Smooth muscle cell (in vitro differentiated cells): ENCODE data around the gene CCDC74A. TPM values are rescaled to one million over a fixed set of nuclear protein-coding genes. Genes with fewer than 3 reads are reported as not detected.
"Not testable (repeated sequence)": the region's sequence is repeated elsewhere in the genome, so short reads cannot be mapped to it uniquely, and the experiment has no call there.

Experiments used
- DNase-seq: peaks from one replicate; lab custom pipeline; 2025; ENCODE audit not compliant: unreplicated experiment; lab: John Stamatoyannopoulos, UW
- H2AFZ ChIP-seq: fragments of 200-600 bp; sonication (generic); 2 replicates; pipeline ENCODE4 v1.6.0; 2016; ENCODE audit warnings: antibody characterized with exemption, low read depth, mild to moderate bottlenecking
- H3F3A ChIP-seq: fragments of 200-600 bp; sonication (generic); 2 replicates; pipeline ENCODE4 v1.6.0; 2017; ENCODE audit warnings: antibody characterized with exemption, low read depth
- H3K27ac ChIP-seq: fragments of 200-600 bp; sonication (generic); 2 replicates; pipeline ENCODE4 v1.5.1; 2016; ENCODE audit warnings: low read depth, mild to moderate bottlenecking
- H3K27me3 ChIP-seq: fragments of 200-600 bp; sonication (generic); 2 replicates; pipeline ENCODE4 v1.6.1; 2016; ENCODE audit warnings: low read depth, mild to moderate bottlenecking
- H3K36me3 ChIP-seq: fragments of 200-600 bp; sonication (generic); 2 replicates; pipeline ENCODE4 v1.5.1; 2016; ENCODE audit warnings: low read depth
- H3K4me1 ChIP-seq: fragments of 200-600 bp; sonication (generic); 2 replicates; pipeline ENCODE4 v1.5.1; 2016; ENCODE audit warnings: low read depth
- H3K4me2 ChIP-seq: fragments of 200-600 bp; sonication (generic); 2 replicates; pipeline ENCODE4 v1.6.0; 2016; ENCODE audit warnings: mild to moderate bottlenecking
- H3K4me3 ChIP-seq: fragments of 200-600 bp; sonication (generic); 2 replicates; pipeline ENCODE4 v1.5.1; 2016; ENCODE audit warnings: mild to moderate bottlenecking
- H3K79me2 ChIP-seq: fragments of 200-600 bp; sonication (generic); 2 replicates; pipeline ENCODE4 v1.6.0; 2016; ENCODE audit warnings: low read depth, mild to moderate bottlenecking
- H3K9ac ChIP-seq: fragments of 200-600 bp; sonication (generic); 2 replicates; pipeline ENCODE4 v1.6.0; 2016; ENCODE audit warnings: low read depth
- H3K9me3 ChIP-seq: fragments of 200-600 bp; sonication (generic); replicated peaks from 2 replicates; pipeline ENCODE4 v1.5.1; 2016; ENCODE audit warnings: low read depth
- H4K20me1 ChIP-seq: fragments of 200-600 bp; sonication (generic); 2 replicates; pipeline ENCODE4 v1.6.0; 2016; ENCODE audit warnings: low read depth
- CTCF ChIP-seq: fragments of 200-600 bp; sonication (generic); IDR thresholded peaks from 2 replicates; pipeline ENCODE4 v1.5.1; 2017; ENCODE audit warnings: borderline replicate concordance, mild to moderate bottlenecking, antibody characterized with exemption; ENCODE audit not compliant: insufficient read depth, poor library complexity, severe bottlenecking
- WGBS: methylation state at CpG from one replicate; pipeline ENCODE4 v1.1.7; 2016; ENCODE audit warnings: low lambda C conversion rate; 5-methylcytosine and 5-hydroxymethylcytosine counted together
- polyA plus RNA-seq: library from polyadenylated mRNA; unstranded; fragments of >200 nt; fragmentation: Nextera tagmentation; extraction: Ambion mirVana; gene quantifications from 2 replicates; pipeline ENCODE4 v1.2.1, GENCODE V29; 2016
- total RNA-seq: library from RNA; depleted of rRNA; stranded (reverse); fragments of >200 nt; gene quantifications from 2 replicates; pipeline ENCODE4 v1.2.3, GENCODE V29; 2014

Gene CCDC74A
- total and polyA plus RNA-seq, 2 experiments from 2014 or later = 18.1 to 37.2 TPM

- not testable (repeated sequence) for H2AFZ ChIP-seq, H3K9me3 ChIP-seq, H3K4me3 ChIP-seq, H3K4me2 ChIP-seq, DNase-seq, H3K79me2 ChIP-seq, H3K27me3 ChIP-seq, H3K36me3 ChIP-seq, H3K4me1 ChIP-seq, H4K20me1 ChIP-seq, H3K9ac ChIP-seq, H3F3A ChIP-seq
- WGBS = 86% methylated on average over 13 of the region's 13 CpGs
- H3K27ac ChIP-seq = peak overlapping the region; percentile 5
These were observed 11.2 kb downstream of the CCDC74A start for GRCh38 chr2:131538856-131539255.

GRCh38 chr2:131542438-131543384, 15.0 kb downstream of the CCDC74A start:
- DNase-seq = no peak
- Histone ChIP-seq H3F3A (no peaks in the 10 kb centered on the region), H3K4me1 (no peaks in the 10 kb centered on the region), H3K27ac (no peak overlapping the region), H4K20me1 (no peaks in the 10 kb centered on the region), H3K79me2 (no peaks in the 10 kb centered on the region), H3K9ac (no peak overlapping the region), H3K27me3 (no peaks in the 10 kb centered on the region), H3K4me2 (no peak overlapping the region), H3K36me3 (no peaks in the 10 kb centered on the region), H3K9me3 (no peaks in the 10 kb centered on the region), H2AFZ (no peak overlapping the region), H3K4me3 (no peak overlapping the region)
- WGBS = 94% methylated on average over 24 of the region's 24 CpGs
- no peak for TF ChIP-seq CTCF

GRCh38 chr2:131543385-131543891, 15.8 kb downstream of the CCDC74A start:
- Histone ChIP-seq H3K4me2 (no peak overlapping the region), H2AFZ (no peak overlapping the region)

GRCh38 chr2:131544006-131544812, 16.5 kb downstream of the CCDC74A start:
- H3K9me3 ChIP-seq, H3F3A ChIP-seq, H3K79me2 ChIP-seq, H3K27me3 ChIP-seq, DNase-seq, H3K4me1 ChIP-seq, H3K9ac ChIP-seq, H3K4me3 ChIP-seq, H3K4me2 ChIP-seq, H3K36me3 ChIP-seq, H4K20me1 ChIP-seq, H3K27ac ChIP-seq, H2AFZ ChIP-seq: not testable (repeated sequence)
- 74% methylated on average over 16 of the region's 26 CpGs for WGBS

More at GRCh38 chr2:131543385-131543891, 15.8 kb downstream of the CCDC74A start:
- 90% methylated on average over 22 of the region's 22 CpGs for WGBS
- no peaks in the 10 kb centered on the region for H3K79me2 ChIP-seq
- H3K36me3 ChIP-seq = no peaks in the 10 kb centered on the region
- DNase-seq = no peak
- no peaks in the 10 kb centered on the region for H3F3A ChIP-seq
- H3K27me3 ChIP-seq = no peaks in the 10 kb centered on the region
- H3K9me3 ChIP-seq = no peaks in the 10 kb centered on the region
- H3K4me1 ChIP-seq = no peaks in the 10 kb centered on the region
- no peak overlapping the region for H3K4me3 ChIP-seq
- H4K20me1 ChIP-seq = no peaks in the 10 kb centered on the region
- no peak overlapping the region for H3K27ac ChIP-seq
- TF ChIP-seq CTCF = no peak
- no peak overlapping the region for H3K9ac ChIP-seq

GRCh38 chr2:131544813-131545165, 17.1 kb downstream of the CCDC74A start:
- not testable (repeated sequence) for H3K36me3 ChIP-seq, H3F3A ChIP-seq, H2AFZ ChIP-seq, H3K9me3 ChIP-seq, H3K27me3 ChIP-seq, H3K79me2 ChIP-seq, H3K4me1 ChIP-seq, DNase-seq, H3K9ac ChIP-seq, H4K20me1 ChIP-seq, H3K4me3 ChIP-seq, H3K27ac ChIP-seq, H3K4me2 ChIP-seq
- 80% methylated on average over 4 of the region's 7 CpGs for WGBS
